Frontal cortex (tissue), 4 donors: Measurements from ENCODE around the gene CACNB1. TPM values are rescaled to one million over a fixed set of nuclear protein-coding genes. Genes with fewer than 3 reads are reported as not detected.

Experiments used
- DNase-seq, 2 donors: peaks; one replicate each; pipeline ENCODE4 v3.0.0; 2012; ENCODE audit warnings: low spot score in 2 of 2
- FAIRE-seq: peaks from 2 replicates; lab custom pipeline; 2012; peaks lifted over from hg19 to GRCh38; lab: Jason Lieb, UNC
- total RNA-seq: library from RNA; depleted of rRNA; stranded (reverse); fragments of >200 nt; gene quantifications from one replicate; pipeline ENCODE4 v1.2.3, GENCODE V29; 2014
- donor health status: control.
- donor health status: control.
- donor health status: control.

The CACNB1 gene
- 14.3 TPM for total RNA-seq

DNA sequence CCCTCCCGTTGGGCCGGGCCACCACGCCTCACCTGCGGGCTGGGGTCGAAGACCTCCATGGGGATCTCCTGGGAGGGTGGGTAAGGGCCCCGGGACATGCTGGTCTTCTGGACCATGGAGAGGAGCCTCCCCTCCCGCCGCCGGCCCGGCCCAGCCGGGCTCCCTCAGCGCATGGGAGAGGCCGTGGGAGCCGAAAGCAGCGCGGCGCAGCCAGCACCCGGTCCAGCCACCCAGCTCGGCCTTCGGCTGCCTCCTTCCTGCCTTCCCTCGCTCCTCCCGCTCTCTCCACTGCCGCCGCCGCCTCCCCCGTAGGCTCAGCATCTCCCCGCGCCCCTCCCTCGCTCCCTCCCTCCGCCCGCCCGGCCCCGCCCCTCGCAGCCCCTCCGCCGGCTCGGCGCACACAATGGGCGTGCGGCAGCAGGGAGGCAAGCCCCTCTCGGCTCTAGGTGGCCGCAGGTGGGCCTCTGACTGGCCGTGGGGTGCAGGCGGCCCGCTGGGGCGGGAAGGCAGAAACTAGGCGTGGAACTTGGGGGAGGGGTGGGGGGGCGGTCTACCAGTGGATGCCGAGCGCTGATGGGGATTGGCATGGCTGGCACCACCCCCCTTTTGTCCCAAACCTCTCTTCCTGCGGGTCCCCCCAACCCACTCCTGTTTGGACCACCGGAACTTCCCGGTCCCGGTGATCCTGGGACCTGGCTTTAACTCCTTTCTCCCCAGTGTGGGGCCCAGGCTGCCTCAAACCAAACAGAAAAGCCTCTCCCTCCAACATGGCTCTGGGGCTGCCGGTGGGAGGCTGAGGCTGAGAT, at the start of gene CACNB1:
TSS of gene CACNB1 (minus strand) at position 290 of the 806 bp plus-strand sequence. CDS start at position 116, 174 bp downstream.
- FAIRE-seq (no peak), DNase-seq (peak; percentile 81)

DNA sequence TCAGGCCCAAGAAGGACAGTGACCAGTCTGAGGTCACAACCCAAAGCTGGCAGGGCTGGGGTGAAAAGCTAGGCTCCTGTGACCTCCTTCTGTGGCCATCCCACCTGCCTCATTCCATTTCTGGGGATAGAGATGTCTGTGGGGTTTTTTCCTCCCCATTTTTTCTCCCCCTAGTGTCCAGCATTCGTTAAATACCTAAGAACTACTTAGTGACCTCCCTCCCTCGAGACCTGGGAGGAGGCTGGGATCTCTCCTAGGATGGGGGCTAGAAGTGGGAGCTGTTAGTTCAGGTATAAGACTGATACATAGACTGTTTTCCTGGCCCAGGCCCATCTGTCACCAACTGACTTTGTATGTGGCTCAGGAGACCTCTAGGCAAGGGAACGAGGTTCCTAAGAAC, 48.8 kb upstream of the CACNB1 start:
- FAIRE-seq (no peak), DNase-seq (no peak)

DNA sequence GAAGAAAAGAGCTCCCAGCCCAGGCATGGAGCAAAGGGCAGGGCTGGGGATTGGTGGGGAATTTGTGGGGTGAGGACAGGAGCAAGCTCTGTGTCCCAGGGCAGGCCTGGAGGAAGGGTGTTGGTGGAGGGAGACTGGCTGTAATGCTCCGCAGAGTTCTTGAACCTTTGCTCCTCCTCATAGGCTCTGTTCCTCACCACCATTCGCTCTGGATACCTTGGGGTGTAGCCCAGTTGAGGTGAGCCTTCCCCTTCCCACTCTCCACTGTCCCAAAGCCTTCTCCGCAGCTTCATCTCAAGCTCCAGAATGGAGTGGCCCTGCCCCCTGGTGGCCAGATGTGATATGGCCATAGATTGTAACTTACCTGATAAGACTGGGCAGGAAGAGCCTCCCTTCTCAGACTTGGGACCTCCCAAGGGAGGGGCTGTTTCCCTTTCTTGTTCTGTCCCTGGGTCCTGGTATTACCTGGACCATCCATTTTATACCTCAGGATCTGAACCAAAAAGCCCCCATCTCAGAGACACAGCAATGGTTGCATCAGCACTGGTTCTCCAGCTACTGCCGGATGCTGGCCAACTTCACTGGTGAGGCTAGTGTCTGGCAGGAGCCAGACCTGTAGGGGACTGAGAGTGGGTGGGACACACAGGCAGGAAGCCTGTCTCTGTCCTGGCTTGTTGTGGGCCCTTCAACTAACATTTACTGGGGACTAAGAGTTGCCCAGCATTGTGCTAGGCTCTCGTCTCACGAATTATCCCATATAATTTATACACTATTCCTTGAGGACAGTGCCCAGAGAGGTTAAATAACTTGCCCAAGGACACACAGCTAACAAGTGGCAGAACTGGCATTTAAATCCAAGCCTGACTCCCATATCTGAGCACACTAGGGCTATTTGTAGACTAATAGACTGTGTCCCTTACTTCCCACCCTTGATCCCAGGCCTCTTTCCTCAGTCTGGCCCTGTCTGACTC, 47.4 kb upstream of the CACNB1 start:
- FAIRE-seq (no peak), DNase-seq (peak; percentile 62 to 81)

DNA sequence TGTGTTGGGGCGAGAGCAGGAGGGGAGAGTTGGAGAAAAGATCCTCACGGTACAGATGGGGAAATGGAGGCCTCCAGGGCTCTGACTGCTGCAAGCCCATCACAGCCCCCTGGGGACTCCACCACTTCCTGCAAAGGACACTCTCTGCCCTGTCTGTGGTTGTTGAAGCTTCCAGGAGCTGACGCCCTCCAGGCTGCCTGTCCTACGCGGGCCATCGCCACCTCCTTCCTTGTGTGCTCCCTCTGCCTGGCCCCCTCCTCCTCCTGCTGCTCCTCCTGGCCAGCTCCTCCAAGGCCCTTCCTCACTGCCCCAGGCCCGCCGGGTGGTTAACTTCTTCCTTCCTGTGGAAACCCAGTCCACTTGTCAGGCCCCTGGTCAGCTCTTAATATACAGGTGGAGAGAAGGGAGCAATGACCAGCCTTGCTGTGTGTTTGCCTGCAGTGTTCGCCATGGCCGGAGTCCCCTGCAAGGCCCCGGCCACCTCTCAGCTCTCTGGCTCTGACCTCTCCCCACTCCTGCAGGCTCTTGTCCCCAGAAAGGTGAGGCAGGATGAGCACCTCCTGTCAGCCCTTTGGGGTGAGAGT, 46.6 kb upstream of the CACNB1 start:
- no peak for FAIRE-seq
- DNase-seq = no peak

DNA sequence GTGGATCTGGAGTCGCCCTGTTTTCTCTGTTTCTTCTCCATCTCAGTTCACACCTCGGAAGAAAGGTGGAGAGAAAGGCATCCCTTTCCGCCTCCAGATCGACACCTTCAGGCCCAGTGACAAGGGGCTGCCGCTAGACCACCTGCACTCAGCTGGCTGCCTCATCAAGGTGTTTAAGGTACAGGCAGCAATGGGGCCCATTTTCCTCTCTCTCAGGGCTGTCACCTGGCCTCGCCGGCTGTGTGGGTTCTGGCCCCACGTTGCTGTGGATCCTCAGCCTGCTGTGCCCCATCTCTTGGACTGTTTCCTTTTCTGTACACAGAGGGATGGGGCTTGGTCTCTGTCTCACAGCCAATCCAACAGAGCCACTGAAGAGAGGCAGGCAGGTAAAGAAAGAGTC, 45.7 kb upstream of the CACNB1 start:
- FAIRE-seq (no peak), DNase-seq (no peak)

DNA sequence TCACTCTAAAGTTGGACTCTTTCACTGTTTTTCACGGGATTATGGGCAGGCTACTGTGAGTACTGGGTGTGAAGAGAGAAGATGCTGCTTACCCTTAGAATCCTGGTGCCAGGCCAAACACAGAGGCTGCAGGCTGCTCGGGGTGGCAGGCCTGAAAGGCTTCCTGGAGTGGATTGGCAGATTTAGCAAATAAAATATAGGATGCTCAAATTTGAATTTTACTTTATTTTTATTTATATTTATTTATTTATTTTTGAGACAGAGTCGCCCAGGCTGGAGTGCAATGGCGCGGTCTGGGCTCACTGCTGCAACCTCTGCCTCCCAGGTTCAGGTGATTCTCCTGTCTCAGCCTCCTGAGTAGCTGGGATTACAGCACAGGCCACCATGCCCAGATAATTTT, 43.2 kb upstream of the CACNB1 start:
- DNase-seq (no peak), FAIRE-seq (no peak)

DNA sequence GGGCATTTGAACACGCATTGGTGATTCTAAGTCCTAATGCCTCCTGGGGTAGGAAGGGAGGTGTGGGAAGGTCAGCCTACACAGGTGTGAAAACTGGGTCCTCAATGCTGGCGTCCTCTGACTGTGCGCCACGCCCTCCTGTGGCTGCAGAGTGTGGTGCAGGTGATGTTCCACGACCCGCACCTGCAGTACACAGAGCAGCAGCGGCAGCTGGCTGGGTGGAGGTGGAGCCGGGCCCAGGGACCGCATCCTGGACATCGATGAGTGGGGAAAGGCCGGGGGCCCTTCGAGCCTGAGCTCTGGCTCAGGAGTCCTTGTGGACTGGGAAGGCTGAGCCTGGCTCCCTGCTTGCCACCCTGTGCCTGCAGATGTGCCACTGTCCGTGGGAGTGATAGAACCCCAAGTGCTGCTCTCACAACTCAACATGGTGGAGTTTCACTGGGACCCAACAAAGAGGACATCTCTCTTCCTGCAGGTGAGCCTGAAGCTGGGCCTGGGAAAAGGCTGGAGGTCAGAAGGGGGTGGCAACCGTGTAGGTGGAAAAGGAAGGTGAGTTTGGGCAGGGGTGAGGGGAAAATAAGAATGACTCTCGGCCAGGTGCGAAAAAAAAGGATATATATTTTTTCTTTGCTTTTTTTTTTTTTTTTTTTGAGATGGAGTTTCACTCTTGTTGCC, 42.3 kb upstream of the CACNB1 start:
- no peak for DNase-seq
- FAIRE-seq = no peak

DNA sequence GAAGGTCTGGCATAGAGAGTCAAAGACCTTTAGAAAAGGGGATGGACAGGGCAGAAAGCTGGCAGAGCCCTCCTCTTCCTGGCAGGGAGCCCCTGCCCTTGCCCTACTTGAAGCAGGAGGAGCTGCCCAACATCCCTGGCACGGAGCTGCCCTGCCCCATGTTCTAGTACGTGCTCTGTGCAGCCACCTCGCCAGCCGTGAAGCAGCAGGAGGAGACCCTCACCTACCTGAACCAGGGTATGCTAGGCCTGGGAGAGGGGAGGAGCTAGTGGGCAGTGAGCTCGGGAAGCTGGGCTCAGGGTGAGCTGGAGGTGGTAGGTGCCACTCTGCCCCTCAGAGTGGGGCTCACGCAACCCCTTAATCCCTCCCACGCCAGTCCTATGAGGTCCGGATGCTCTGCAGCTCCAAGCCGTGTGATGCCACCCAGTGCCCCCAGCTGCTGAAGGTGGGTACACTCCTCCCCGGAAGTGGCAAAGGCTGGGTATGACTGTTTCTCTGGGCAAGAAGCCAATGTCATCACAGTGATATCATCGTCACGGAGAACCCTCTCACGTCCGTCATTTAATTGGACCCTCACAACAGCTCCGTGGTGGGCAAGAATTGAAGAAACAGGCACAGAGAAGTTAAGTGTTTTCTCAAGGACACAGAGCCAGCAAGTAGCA, 41.0 kb upstream of the CACNB1 start:
- DNase-seq (no peak), FAIRE-seq (no peak)

DNA sequence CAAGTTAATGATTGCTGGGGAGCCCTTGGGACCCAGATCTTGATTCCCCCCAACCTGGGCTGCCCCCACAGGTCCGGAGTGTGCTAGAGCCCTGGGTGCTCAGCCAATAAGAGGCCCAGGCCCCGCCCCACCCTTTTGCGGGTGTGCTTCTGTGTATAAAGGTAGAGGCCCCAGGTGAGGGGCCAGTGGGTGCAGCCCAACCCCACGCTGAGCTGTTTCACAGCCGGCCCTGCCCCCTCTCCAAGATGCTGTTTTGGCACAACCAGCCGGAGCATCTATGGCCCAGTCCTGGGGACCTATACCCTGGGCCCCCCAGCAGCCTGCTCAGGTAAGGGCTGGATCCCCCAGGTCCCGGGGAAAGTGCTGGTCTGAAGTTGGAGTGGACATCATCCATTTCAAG, 40.1 kb upstream of the CACNB1 start:
- FAIRE-seq = no peak
- no peak for DNase-seq

DNA sequence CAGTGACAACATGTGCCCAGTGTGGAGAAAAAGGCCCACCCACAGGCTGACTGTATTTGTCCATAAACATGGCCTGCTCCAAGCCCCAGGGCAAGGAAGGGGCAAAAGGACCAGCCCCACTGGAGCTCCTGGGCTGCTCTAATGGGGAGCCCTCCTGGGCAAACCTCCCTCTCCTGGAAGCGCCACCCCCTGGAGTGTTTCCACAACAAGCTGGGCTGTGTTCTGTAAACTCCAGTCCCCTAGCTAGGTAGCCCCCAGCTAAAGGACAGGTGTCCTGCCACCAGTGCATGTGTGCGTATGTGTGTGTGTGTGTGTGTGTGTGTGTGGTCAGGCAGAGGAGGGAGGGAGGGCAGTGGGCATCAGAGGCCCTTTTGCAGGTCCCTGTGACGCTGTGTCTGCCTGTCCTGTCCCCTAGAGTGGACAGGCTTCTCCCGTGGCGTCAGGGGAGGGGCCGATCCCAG, 39.5 kb upstream of the CACNB1 start:
- no peak for FAIRE-seq

DNA sequence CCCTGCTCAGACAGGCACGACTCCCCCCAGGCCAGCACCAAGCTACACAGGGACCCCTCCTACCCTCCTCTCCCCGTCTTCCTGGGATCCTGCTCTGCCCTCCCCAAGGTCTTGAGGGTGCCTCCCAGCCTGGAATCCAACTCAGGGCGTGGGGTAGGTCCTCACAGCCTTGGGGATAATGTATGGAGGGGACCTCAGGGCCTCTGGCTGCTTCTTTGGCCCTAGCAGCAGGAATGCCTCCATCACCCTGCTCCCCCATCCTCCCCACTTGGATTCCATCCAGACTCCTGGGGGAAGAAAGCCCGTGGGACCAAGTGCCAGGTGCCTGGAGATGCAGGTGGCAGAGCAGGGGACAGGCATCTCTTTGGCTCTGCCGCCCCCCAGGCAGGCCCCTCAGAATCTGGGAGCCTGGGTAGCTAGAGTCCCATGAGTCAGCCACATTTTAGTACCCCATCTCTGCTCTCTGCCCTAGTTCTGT, 39.0 kb upstream of the CACNB1 start:
- DNase-seq (no peak), FAIRE-seq (no peak)

More for the DNA sequence above, 39.5 kb upstream of the CACNB1 start:
- DNase-seq = no peak

DNA sequence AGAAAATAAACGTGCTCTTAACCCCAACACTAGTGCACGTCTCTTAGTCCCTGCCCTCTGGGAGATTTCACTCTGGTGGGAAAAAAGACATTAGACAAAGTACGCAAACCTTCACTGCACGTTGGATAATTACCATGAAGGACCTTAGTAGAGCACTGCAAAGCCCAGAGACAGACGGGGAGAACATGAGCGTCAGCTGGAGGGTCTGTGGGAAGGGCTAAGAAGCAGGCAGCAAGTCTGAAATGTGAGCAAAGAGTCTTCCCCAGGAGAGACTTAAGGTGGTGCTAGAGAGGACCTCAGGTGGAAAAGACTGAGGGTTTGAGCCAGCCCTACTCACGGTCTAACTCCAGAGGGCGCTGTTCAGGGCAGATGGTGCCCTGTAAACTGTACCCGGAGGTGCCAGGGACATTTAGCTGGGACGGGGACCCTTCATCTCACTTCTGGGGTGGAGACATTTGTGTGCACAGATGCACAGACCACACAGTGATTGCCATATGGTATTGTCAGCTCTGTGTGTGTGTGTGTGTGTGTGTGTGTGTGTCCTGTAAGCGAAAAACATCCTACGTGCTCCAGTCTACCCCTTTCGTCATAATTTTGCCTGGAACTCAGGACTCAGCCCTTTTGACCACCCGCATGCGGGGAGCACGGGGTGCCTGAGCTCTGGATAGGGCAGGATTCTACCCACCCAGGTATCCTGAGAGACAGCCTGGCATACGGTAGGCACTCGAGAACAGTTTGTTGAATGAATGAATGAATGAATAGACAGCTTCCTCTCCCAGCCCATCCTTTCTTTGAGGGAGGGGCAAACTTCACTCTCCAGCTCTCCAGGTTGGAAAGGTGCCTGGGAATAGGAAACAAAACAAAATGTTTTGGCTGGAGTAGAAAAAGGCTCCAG, 38.3 kb upstream of the CACNB1 start:
- no peak for DNase-seq
- FAIRE-seq = no peak

DNA sequence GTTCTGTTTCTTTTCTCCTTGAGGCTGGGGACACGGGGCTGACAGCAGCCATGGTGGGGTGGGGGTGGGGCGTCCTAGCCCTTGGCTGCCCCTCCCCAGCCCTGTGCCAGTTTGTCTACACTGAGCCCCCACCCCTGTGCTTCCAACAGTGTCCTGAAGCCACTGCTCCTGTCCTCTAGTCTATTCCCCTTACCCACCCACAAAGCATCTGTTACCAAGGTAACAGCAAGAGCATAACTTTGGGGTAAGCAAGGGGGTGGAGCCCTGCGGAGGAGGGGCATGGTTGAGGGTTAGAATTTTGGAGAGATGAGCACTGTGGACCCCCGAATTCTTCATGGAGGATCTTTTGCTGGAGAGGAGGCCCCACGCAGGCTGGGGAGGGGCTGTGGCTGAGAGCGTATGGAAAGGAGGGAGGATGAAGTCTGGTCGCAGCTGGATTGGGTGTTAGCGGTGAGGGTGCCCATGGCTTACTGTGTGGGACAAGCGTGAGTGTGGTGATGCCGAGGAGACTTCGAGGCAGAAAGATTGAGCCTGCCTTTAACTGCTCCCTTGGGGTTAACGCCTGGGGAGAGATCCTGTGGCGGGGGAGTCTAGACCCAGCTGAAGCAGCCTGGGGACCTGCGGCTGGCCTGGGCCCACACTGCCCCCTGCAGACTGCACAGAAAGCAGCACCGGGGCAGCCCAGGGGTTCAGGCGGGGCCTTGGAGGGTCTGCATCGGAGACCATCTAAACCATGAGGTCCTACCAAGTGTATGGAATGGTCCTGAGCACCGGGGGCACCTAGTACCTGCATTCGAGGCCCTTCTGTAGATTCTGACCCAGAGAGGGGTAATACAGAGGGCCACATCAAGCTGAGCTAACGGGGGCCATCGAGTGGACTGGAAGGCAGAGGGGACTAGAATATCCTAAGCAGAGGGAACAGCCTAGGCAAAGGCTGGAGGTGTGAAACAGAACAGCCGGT, 34.4 kb upstream of the CACNB1 start:
- no peak for FAIRE-seq
- DNase-seq = peak; percentile 48 to 77

DNA sequence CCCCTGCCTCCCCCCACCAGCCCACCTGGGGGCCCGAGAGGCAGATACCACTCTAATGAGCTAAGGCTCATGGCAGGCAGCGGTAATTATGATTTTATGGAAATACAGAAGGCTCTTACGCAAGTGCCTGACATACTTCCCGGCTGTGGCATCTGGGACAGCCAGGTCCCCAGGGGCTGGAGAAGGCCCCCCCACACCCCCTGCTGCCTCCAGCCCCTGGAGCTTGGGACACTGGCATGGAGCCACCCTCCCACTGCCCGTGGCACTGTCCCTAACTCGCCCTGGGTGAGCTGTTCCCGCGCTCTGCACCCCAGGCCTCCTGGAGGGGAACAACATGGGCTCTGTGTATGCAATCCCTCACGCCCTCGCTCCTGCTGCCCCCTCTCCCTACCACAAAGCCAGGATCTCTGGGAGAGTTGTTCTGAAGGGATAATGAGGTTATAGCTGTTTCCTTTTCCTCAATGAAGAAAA, 33.7 kb upstream of the CACNB1 start:
- no peak for FAIRE-seq

DNA sequence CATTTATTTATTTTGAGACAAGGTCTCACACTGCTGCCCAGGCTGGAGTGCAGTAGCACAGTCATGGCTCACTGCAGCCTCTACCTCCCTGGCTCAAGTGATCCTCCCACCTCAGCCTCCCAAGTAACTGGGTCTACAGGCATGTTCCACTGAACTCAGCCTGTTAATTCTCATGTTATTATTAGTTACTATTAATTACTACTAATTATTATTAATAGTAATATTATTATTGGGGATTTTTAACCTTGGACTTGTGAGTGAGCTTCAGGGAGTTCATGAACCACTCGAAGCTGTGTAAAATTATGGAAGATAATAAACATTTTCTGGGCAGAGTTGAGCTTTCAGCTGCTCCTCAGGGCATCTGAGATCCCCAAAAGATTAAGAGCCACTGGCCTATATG, 32.9 kb upstream of the CACNB1 start:
- no peak for DNase-seq
- no peak for FAIRE-seq

More for the DNA sequence above, 33.7 kb upstream of the CACNB1 start:
- no peak for DNase-seq

DNA sequence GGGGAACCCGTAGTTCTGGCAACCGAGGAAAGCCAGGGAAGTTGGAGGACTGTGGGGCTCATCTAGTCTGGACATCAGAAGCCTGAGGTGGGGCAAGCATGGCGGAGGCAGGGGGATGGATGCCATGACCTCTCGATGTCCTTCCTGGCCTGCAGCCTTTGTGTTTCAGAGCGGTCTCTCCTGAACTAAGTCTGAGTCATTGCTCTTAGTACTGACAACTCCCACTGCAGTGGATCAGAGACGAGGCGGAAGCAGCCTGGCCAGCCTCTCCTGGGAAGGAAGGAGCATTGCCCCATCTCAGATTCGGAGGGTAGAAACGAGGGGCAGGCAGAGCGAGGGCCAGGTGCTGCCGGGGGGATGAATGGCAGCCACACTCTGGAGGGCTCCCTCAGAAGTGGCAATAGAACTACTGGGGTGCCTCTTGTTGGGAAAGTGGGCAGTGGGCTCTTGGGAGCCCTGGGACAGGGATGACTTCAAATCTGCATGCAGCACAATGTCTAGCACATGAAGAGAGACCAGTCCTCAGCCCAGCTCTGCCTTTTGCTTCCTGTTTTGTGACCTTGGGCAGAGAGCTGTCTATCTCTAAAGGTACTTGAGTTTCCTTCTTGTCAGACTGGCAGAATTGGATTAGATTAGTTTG, 31.9 kb upstream of the CACNB1 start:
- FAIRE-seq (no peak), DNase-seq (no peak)
